HepG2 (cell line): ENCODE measurements around the gene ITGA7. TPM values are rescaled to one million over a fixed set of nuclear protein-coding genes. Genes with fewer than 3 reads are reported as not detected.

ENCODE experiments used
- CBX5 ChIP-seq: sonication (generic); formaldehyde crosslinking; IDR thresholded peaks from 2 replicates; pipeline ENCODE4 v1.4.0; 2020; ENCODE audit warnings: missing genetic modification reagents, borderline replicate concordance
- FOXA3 ChIP-seq: IDR thresholded peaks from 2 replicates; pipeline ENCODE4 v1.6.1; 2016; ENCODE audit warnings: missing genetic modification reagents, missing compliant biosample characterization
- GATAD1 ChIP-seq: IDR thresholded peaks from 2 replicates; pipeline ENCODE4 v1.6.1; 2016; ENCODE audit warnings: missing genetic modification reagents, missing compliant biosample characterization
- HNF4A ChIP-seq: sonication (generic); formaldehyde crosslinking; IDR thresholded peaks from 2 replicates; pipeline ENCODE4 v1.4.0; 2020; ENCODE audit warnings: missing genetic modification reagents
- JUND ChIP-seq: sonication (generic); formaldehyde crosslinking; IDR thresholded peaks from 2 replicates; pipeline ENCODE4 v1.8.0; 2022; ENCODE audit warnings: mild to moderate bottlenecking, missing genetic modification reagents
- MTA3 ChIP-seq: sonication (generic); formaldehyde crosslinking; IDR thresholded peaks from 2 replicates; pipeline ENCODE4 v1.4.0; 2020; ENCODE audit warnings: missing genetic modification reagents
- NR2F6 ChIP-seq, 2 experiments: IDR thresholded peaks; 2 replicates each; pipeline ENCODE4 v1.6.1; 2016; ENCODE audit warnings: antibody characterized with exemption in 1 of 2, mild to moderate bottlenecking in 1 of 2
- RAD51 ChIP-seq: fragments of 450-650 bp; IDR thresholded peaks from 2 replicates; pipeline ENCODE4 v1.6.1; 2016; ENCODE audit warnings: borderline replicate concordance
- STAG1 ChIP-seq: sonication (generic); formaldehyde crosslinking; IDR thresholded peaks from 2 replicates; pipeline ENCODE4 v1.4.0; 2020; ENCODE audit warnings: missing genetic modification reagents
- ZFY ChIP-seq: sonication (generic); formaldehyde crosslinking; IDR thresholded peaks from 2 replicates; pipeline ENCODE4 v1.4.0; 2020; ENCODE audit warnings: missing genetic modification reagents
- ZNF552 ChIP-seq: sonication (generic); formaldehyde crosslinking; IDR thresholded peaks from 2 replicates; pipeline ENCODE4 v1.9.0; 2022; ENCODE audit warnings: missing genetic modification reagents, mild to moderate bottlenecking, borderline replicate concordance
- ZNF570 ChIP-seq: sonication (generic); formaldehyde crosslinking; IDR thresholded peaks from 2 replicates; pipeline ENCODE4 v1.4.0; 2020; ENCODE audit warnings: mild to moderate bottlenecking, missing genetic modification reagents, borderline replicate concordance
- ZNF644 ChIP-seq: IDR thresholded peaks from 2 replicates; pipeline ENCODE4 v1.6.1; 2016; ENCODE audit warnings: low read depth
- polyA plus RNA-seq, 8 experiments: library from polyadenylated mRNA; depleted of rRNA in 3 of 8; stranded (reverse) in 7 of 8; unstranded in 1 of 8; fragments of >200 nt; fragmentation: Illumina TruSeq in 4 of 8; extraction: Trizol in 4 of 8; gene quantifications; 2 replicates each; pipeline versions ENCODE4 v1.2.1 to v1.2.3, GENCODE V29; 2011 to 2016; ENCODE audit warnings: low read depth in 4 of 8, missing spikeins in 1 of 8, mixed read lengths in 1 of 8; ENCODE audit not compliant: insufficient read depth in 1 of 8
- total RNA-seq, 5 experiments: library from RNA; depleted of rRNA; stranded (reverse); fragments of >200 nt; fragmentation: Illumina TruSeq; extraction: Trizol; gene quantifications; 2 replicates each; pipeline ENCODE4 v1.2.3, GENCODE V29; 2016; ENCODE audit warnings: low read depth in 1 of 5
- TF ChIP-seq, protein P1 (sequence below): IDR thresholded peaks from 2 replicates; pipeline ENCODE4 v1.6.1; 2016; ENCODE audit warnings: missing compliant biosample characterization, missing genetic modification reagents, borderline replicate concordance
- TF ChIP-seq, protein P2 (sequence below): sonication (generic); formaldehyde crosslinking; conservative IDR thresholded peaks from 2 replicates; pipeline ENCODE4 v1.8.0; 2022; ENCODE audit warnings: mild to moderate bottlenecking, moderate library complexity, missing genetic modification reagents
- TF ChIP-seq, protein P3 (sequence below): sonication (generic); formaldehyde crosslinking; IDR thresholded peaks from 2 replicates; pipeline ENCODE4 v1.4.0; 2020; ENCODE audit warnings: low read depth, mild to moderate bottlenecking, missing genetic modification reagents
- TF ChIP-seq, protein P4 (sequence below): sonication (generic); formaldehyde crosslinking; IDR thresholded peaks from 2 replicates; pipeline ENCODE4 v1.5.0; 2020; ENCODE audit warnings: mild to moderate bottlenecking, missing genetic modification reagents, borderline replicate concordance
- TF ChIP-seq, protein P5 (sequence below): sonication (generic); formaldehyde crosslinking; IDR thresholded peaks from 2 replicates; pipeline ENCODE4 v1.4.0; 2020; ENCODE audit warnings: mild to moderate bottlenecking, missing genetic modification reagents

Gene ITGA7
- total and polyA plus RNA-seq, 2 of the 13 experiments (the other 11 are each of a cell fraction or from before 2014, with no cell fraction given) = 0.65 to 0.75 TPM

DNA sequence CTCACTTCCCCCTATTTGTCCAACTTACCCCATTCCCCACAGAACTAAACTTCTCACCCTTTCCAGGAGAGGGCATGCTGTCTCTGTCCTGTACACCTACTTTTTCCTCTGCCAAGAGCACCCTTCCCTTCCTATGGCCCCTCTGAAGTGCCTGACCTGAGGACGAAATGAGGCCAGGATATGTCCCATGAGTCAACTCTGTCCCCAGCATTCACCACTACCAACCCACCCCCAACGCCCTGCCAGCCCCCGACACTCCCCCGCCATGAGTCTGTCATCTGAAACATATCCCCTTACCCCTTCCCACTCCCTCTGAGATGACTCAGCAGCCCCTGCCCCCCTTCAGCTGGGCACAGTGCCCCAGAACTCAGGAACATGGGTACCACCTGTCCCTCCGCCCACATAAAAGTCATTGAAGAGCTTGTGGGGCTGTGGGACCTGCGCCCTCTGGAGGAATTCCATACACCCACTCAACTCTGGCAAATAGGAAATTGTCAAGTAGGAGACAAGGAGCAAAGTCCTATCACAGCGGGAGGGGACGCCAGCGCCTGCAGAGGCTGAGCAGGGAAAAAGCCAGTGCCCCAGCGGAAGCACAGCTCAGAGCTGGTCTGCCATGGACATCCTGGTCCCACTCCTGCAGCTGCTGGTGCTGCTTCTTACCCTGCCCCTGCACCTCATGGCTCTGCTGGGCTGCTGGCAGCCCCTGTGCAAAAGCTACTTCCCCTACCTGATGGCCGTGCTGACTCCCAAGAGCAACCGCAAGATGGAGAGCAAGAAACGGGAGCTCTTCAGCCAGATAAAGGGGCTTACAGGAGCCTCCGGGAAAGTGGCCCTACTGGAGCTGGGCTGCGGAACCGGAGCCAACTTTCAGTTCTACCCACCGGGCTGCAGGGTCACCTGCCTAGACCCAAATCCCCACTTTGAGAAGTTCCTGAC is 26.3 kb downstream of the ITGA7 start (continued):
- TF ChIP-seq, protein P1, sequence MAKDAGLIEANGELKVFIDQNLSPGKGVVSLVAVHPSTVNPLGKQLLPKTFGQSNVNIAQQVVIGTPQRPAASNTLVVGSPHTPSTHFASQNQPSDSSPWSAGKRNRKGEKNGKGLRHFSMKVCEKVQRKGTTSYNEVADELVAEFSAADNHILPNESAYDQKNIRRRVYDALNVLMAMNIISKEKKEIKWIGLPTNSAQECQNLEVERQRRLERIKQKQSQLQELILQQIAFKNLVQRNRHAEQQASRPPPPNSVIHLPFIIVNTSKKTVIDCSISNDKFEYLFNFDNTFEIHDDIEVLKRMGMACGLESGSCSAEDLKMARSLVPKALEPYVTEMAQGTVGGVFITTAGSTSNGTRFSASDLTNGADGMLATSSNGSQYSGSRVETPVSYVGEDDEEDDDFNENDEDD (CRISPR knock-in tag) = no peak
- TF ChIP-seq ZNF644 (CRISPR knock-in tag) (peak; percentile 78; the same call in 1 of the 2 replicates), JUND (CRISPR knock-in tag) (no peak), HNF4A (CRISPR knock-in tag) (peak; percentile 96), FOXA3 (CRISPR knock-in tag) (peak; percentile 47), NR2F6 (IDR thresholded peaks at IDR 0.05) (no peak), NR2F6 (CRISPR knock-in tag; IDR thresholded peaks at IDR 0.05) (no peak; the same call in none of the 2 replicates), ZNF570 (CRISPR knock-in tag) (no peak), CBX5 (no peak; the same call in 1 of the 2 replicates), MTA3 (CRISPR knock-in tag) (no peak), ZFY (peak; percentile 53; the same call in 1 of the 2 replicates), ZNF552 (CRISPR knock-in tag) (no peak), STAG1 (CRISPR knock-in tag) (peak; percentile 44), GATAD1 (peak; percentile 61), RAD51 (no peak)
- TF ChIP-seq, protein P2, sequence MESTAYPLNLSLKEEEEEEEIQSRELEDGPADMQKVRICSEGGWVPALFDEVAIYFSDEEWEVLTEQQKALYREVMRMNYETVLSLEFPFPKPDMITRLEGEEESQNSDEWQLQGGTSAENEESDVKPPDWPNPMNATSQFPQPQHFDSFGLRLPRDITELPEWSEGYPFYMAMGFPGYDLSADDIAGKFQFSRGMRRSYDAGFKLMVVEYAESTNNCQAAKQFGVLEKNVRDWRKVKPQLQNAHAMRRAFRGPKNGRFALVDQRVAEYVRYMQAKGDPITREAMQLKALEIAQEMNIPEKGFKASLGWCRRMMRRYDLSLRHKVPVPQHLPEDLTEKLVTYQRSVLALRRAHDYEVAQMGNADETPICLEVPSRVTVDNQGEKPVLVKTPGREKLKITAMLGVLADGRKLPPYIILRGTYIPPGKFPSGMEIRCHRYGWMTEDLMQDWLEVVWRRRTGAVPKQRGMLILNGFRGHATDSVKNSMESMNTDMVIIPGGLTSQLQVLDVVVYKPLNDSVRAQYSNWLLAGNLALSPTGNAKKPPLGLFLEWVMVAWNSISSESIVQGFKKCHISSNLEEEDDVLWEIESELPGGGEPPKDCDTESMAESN = peak; percentile 50; the same call in 1 of the 2 replicates
- TF ChIP-seq, protein P3, sequence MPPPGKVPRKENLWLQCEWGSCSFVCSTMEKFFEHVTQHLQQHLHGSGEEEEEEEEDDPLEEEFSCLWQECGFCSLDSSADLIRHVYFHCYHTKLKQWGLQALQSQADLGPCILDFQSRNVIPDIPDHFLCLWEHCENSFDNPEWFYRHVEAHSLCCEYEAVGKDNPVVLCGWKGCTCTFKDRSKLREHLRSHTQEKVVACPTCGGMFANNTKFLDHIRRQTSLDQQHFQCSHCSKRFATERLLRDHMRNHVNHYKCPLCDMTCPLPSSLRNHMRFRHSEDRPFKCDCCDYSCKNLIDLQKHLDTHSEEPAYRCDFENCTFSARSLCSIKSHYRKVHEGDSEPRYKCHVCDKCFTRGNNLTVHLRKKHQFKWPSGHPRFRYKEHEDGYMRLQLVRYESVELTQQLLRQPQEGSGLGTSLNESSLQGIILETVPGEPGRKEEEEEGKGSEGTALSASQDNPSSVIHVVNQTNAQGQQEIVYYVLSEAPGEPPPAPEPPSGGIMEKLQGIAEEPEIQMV (CRISPR knock-in tag) = 0 out of 2 replicates have a peak, but pooled peaks have one; percentile 49
- TF ChIP-seq, protein P4, sequence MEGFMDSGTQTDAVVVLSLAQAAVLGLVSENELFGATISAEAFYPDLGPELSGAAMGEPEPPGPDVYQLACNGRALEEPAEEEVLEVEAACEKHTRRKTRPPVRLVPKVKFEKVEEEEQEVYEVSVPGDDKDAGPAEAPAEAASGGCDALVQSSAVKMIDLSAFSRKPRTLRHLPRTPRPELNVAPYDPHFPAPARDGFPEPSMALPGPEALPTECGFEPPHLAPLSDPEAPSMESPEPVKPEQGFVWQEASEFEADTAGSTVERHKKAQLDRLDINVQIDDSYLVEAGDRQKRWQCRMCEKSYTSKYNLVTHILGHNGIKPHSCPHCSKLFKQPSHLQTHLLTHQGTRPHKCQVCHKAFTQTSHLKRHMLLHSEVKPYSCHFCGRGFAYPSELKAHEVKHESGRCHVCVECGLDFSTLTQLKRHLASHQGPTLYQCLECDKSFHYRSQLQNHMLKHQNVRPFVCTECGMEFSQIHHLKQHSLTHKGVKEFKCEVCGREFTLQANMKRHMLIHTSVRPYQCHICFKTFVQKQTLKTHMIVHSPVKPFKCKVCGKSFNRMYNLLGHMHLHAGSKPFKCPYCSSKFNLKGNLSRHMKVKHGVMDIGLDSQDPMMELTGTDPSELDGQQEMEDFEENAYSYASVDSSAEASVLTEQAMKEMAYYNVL (CRISPR knock-in tag) = peak; percentile 63; the same call in 1 of the 2 replicates
- TF ChIP-seq, protein P5, sequence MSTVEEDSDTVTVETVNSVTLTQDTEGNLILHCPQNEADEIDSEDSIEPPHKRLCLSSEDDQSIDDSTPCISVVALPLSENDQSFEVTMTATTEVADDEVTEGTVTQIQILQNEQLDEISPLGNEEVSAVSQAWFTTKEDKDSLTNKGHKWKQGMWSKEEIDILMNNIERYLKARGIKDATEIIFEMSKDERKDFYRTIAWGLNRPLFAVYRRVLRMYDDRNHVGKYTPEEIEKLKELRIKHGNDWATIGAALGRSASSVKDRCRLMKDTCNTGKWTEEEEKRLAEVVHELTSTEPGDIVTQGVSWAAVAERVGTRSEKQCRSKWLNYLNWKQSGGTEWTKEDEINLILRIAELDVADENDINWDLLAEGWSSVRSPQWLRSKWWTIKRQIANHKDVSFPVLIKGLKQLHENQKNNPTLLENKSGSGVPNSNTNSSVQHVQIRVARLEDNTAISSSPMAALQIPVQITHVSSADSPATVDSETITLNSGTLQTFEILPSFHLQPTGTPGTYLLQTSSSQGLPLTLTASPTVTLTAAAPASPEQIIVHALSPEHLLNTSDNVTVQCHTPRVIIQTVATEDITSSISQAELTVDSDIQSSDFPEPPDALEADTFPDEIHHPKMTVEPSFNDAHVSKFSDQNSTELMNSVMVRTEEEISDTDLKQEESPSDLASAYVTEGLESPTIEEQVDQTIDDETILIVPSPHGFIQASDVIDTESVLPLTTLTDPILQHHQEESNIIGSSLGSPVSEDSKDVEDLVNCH (CRISPR knock-in tag) = no peak
